Right cardiac atrium (tissue), 5 donors: ENCODE data around the gene CCDC85C. TPM values are rescaled to one million over a fixed set of nuclear protein-coding genes. Genes with fewer than 3 reads are reported as not detected.

Experiments used
- ATAC-seq, 2 donors: fragments of 200-7000 bp; cut with Tn5 transposase; one replicate each; pipeline versions ENCODE4 v1.8.0 to v1.9.1; 2020; ENCODE audit warnings: moderate library complexity in 2 of 2, mild to moderate bottlenecking in 1 of 2
- DNase-seq, 3 donors: peaks; one replicate each; pipeline ENCODE4 v3.0.0-alpha.2; 2020
- H3K27ac ChIP-seq: one replicate; pipeline ENCODE4 v1.5.1; 2013; ENCODE audit warnings: mild to moderate bottlenecking, low read length, control low read depth, moderate library complexity
- H3K27me3 ChIP-seq: one replicate; pipeline ENCODE4 v1.6.1; 2013; ENCODE audit not compliant: control insufficient read depth, insufficient read depth
- H3K4me1 ChIP-seq: one replicate; pipeline ENCODE4 v1.6.1; 2013; ENCODE audit warnings: low read length; ENCODE audit not compliant: control insufficient read depth, insufficient read depth
- H3K4me3 ChIP-seq: one replicate; pipeline ENCODE4 v1.5.1; 2013; ENCODE audit warnings: low read length, control low read depth
- H3K9me3 ChIP-seq: one replicate; pipeline ENCODE4 v1.6.1; 2013; ENCODE audit warnings: low read length; ENCODE audit not compliant: control insufficient read depth
- WGBS: extraction: QIAGEN DNeasy Blood & Tissue Kit; methylation state at CpG from one replicate; pipeline ENCODE4 v1.1.7; 2013; 5-methylcytosine and 5-hydroxymethylcytosine counted together
- intact Hi-C, 4 donors: fragments of 100-400 bp; cut with DNase I; formaldehyde crosslinking; loops; one replicate each; pipeline versions ENCODE4 v1.11.0 to v1.14.0; 2022 to 2023
- polyA plus RNA-seq: library from polyadenylated mRNA; stranded (reverse); fragments of 200-250 nt; gene quantifications from one replicate; pipeline ENCODE4 v1.2.3, GENCODE V29; 2013
- total RNA-seq, 4 donors: library from RNA; stranded (reverse); fragmentation: NEBNext Ultra II Directional; extraction: Animal tissue kit (Norgen Biotek cat#: 25700); gene quantifications; one replicate each; pipeline ENCODE4 v1.2.1, GENCODE V29; 2021
- donor health status: healthy with polysubstance abuse.
- donor health status: DM: no; HTN: yes; CAD: no.
- donor health status: DM: no; HTN: no; CAD: no.
- donor health status: DM: no; HTN: yes; CAD: no; lungs with severe emphysema.
- donor health status: DM: yes; HTN: yes; CAD: no.

The CCDC85C gene
- total and polyA plus RNA-seq, 5 donors = 21.0 to 31.5 (median 22.6) TPM

DNA sequence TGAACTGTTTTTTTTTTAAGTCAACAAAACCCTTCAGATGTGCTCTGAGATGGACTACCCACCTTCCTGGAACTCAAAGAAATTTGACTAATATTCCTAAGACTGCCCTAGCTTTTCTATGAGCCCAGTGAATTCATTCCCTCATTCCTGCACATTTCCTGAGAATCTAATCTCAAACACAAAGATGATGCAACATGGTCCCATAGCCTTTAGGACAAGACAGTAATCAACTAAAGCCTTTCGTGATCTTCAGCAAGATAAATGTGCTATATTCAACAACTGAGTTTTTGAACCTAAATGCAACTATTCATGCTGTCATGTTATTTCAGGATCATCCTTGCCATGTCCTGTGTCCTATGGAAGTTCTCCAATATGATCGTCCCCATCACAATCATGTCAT lies 128.3 kb downstream of the CCDC85C start:
- Histone ChIP-seq H3K4me1 (peaks cover 4% of the 10 kb centered on the region), H3K27ac (no peak overlapping the region), H3K27me3 (no peaks in the 10 kb centered on the region), H3K4me3 (no peak overlapping the region), H3K9me3 (no peaks in the 10 kb centered on the region)
- ATAC-seq (no peak), DNase-seq (no peak)
- WGBS = 85% methylated on average over 2 of the region's 2 CpGs
- intact Hi-C loops = no loop called here

DNA sequence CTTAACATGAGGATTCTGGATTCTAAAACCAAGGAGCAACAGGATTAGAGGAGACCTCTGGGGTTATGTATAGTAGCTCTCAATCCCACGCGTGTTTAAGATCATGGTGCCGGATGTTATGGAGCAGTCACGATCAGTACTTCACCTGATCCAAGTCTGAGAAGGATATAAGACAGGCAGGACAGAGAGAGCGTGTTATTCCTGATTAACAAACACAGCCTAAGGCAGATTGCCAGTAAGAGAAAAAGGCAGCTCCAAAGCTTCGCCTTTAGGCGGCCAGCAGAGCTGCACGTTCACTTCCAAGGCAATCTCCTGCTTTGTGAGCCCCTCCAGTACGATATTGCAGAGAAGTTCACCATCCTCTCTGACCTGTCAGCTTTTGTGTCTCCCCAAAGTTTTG lies 128.8 kb downstream of the CCDC85C start:
- intact Hi-C loops = no loop called here
- peak in 1 of 3 donors; percentile 32 for DNase-seq
- no peak overlapping the region for H3K4me3 ChIP-seq
- whole genome bisulfite sequencing = 42% methylated on average over 9 of the region's 9 CpGs
- peak; percentile 16 to 41 for ATAC-seq
- no peaks in the 10 kb centered on the region for H3K27me3 ChIP-seq
- peaks cover 4% of the 10 kb centered on the region for H3K4me1 ChIP-seq
- H3K27ac ChIP-seq = no peak overlapping the region
- no peaks in the 10 kb centered on the region for H3K9me3 ChIP-seq

DNA sequence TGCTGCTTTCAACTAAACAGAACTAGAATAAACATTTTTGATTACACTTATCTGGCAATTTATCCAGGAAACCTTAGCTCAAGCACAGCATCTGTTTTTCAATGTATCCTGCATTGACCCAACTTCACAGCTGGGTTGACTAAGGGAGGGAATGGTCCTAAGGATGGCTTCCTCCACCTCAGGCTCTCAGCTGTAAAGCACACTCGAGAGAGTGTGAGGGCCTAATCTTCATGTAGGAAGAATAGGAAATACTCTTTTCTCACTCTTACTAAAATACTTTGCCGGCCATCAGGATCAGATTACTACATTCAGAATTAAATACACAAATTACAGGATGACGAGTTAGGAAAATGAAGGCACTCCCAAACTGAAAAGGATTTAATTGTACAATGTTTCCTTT lies 130.5 kb downstream of the CCDC85C start:
- no peaks in the 10 kb centered on the region for H3K27me3 ChIP-seq
- no peak for DNase-seq
- 75% methylated on average over 3 of the region's 3 CpGs for WGBS
- ATAC-seq = no peak
- peaks cover 6% of the 10 kb centered on the region for H3K4me1 ChIP-seq
- H3K9me3 ChIP-seq = no peaks in the 10 kb centered on the region
- intact Hi-C loops = no loop called here
- H3K4me3 ChIP-seq = no peak overlapping the region
- no peak overlapping the region for H3K27ac ChIP-seq

DNA sequence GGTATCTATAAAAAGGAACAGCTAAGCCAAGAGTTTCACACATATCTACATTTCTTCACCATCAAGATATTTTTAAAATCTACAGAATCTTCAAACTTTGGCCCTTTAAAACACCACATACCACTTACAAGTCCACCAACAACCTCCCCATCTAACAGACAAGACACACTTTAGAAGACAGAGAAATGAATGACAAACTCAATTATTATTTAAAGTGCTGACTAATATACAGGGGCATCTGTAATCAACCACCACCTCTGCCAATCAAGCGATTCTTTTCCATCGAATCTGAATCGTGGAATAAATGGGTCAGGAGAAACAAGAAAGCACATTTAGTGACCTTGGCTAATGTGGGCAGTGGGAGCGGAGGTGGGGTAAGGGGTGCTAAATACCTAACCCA lies 131.1 kb downstream of the CCDC85C start:
- Histone ChIP-seq H3K4me3 (no peak overlapping the region), H3K9me3 (no peaks in the 10 kb centered on the region), H3K27me3 (no peaks in the 10 kb centered on the region), H3K27ac (no peak overlapping the region), H3K4me1 (peaks cover 8% of the 10 kb centered on the region)
- WGBS = 81% methylated on average over 4 of the region's 4 CpGs
- ATAC-seq (no peak), DNase-seq (no peak)
- intact Hi-C loops = no loop called here

DNA sequence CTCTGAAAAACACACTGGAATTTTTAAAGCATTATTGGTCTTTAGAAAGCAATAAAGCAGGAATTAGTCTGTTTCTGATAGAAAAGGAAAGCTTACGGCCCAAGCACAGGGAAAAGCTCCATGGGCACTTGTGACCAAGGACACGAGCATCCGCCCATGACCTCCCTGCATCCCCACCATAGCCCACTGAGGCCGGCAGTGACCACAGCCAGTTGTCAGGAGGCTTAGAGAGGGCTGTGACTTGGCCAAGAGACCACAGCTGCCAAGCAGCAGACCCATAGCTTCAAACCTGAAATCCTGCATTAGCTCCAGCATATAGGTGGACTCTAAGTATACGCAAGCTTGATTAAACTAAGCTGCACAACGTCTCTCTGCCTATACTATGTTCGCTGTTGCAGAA lies 132.3 kb downstream of the CCDC85C start:
- Histone ChIP-seq H3K4me3 (no peak overlapping the region), H3K4me1 (peaks cover 15% of the 10 kb centered on the region), H3K27me3 (no peaks in the 10 kb centered on the region), H3K9me3 (no peaks in the 10 kb centered on the region), H3K27ac (no peak overlapping the region)
- DNase-seq = no peak
- 90% methylated on average over 7 of the region's 7 CpGs for WGBS
- intact Hi-C loops = no loop called here
- no peak for ATAC-seq

DNA sequence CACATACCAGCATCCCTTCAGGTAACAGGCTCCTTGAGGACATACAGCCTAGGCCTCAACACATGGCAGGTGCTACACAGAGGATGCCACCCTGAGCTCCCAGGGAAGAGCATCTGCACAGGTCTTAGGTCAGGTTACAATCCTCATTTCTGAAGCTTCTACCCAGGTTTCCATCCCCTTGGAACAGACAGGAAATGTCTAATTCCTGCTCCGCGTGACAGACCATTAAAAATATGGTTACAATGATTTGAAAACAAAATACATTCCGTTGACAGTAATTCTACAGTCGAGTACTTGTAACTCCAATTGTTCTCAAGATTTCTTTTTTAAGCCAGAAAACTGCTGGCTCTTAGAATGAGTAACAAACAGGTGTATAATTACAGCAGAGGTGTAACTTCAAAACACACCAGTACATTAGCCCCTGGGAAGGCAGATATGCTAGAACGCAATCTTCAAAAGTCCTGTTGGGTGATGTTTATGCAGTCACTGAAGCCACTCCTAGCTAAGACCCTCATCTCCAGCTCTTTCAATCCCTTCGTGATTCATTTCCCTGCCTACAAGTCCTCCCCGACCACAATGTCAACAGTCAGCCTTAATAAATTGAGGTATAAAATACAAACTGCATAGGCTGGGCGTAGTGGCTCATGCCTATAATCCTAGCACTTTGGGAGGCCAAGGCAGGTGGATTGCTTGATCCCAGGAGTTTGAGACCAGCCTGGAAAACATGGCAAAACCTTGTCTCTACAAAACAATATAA lies 135.0 kb downstream of the CCDC85C start:
- no peaks in the 10 kb centered on the region for H3K9me3 ChIP-seq
- H3K4me3 ChIP-seq = no peak overlapping the region
- peaks cover 11% of the 10 kb centered on the region for H3K4me1 ChIP-seq
- intact Hi-C loops = no loop called here
- no peaks in the 10 kb centered on the region for H3K27me3 ChIP-seq
- no peak overlapping the region for H3K27ac ChIP-seq
- WGBS = 73% methylated on average over 8 of the region's 8 CpGs
- DNase-seq = no peak
- ATAC-seq = no peak

DNA sequence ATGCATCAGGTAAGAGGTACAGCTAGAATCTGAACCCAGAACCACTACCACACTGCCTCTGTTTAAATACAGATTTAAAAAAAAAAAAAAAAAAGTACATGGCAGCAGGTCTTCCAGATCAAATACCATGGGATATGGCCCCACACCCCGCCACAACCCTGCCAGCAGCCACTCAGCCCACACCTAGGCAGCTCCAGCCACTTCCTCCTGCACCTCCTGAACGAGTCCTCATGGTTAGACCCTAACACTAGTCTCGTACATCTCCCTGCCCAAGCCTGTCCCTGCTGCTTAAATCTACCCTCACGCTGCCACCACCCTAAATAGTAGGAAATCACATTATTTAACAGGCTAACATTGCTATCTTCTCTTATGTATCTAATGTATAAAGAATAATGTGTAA lies 135.9 kb downstream of the CCDC85C start:
- Histone ChIP-seq H3K27me3 (no peaks in the 10 kb centered on the region), H3K4me3 (no peak overlapping the region), H3K27ac (no peak overlapping the region), H3K4me1 (peaks cover 11% of the 10 kb centered on the region), H3K9me3 (no peaks in the 10 kb centered on the region)
- DNase-seq (no peak), ATAC-seq (peak; percentile 29 to 35)
- intact Hi-C loops = no loop called here
- 65% methylated on average over 4 of the region's 4 CpGs for WGBS

DNA sequence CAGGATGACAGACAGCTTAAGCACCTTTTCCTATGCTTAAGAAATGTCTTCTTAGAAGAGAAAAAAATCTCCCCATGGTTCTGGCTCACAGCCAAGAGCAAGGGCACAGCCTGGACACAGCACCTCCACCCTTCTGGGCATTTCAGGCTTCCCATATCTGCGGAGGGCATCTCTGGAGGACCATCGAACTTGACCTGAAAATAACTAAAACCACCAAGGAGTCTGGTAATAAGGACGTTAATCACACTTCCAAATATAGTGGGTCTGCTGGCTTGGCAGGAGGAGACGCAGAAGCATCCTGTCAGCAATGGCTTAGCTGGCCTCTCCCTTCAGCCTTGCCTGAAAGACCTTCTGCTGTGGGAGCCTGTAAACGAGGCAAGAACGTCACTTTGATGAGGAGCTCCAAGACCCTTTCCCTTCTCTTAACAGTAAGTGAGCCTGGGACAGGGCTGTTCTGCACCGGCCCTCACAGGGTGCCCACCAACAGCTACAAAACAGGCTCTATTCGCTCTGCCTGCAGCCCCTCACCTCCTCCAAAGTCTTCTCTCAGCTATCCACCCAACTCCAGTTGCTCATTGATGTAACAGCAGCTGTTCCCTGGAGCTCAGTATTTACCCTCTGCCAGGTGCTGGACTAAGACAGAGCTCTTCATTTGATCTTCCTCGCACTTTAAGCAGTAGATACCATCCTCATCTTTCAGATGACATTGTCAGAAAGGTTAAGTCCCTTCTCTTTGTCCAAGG lies 136.5 kb downstream of the CCDC85C start:
- H3K27ac ChIP-seq = no peak overlapping the region
- DNase-seq (no peak), ATAC-seq (peak; percentile 40 to 56)
- H3K4me1 ChIP-seq = peaks cover 11% of the 10 kb centered on the region
- H3K9me3 ChIP-seq = no peaks in the 10 kb centered on the region
- H3K27me3 ChIP-seq = no peaks in the 10 kb centered on the region
- H3K4me3 ChIP-seq = no peak overlapping the region
- intact Hi-C loops = no loop called here
- 45% methylated on average over 9 of the region's 9 CpGs for WGBS

DNA sequence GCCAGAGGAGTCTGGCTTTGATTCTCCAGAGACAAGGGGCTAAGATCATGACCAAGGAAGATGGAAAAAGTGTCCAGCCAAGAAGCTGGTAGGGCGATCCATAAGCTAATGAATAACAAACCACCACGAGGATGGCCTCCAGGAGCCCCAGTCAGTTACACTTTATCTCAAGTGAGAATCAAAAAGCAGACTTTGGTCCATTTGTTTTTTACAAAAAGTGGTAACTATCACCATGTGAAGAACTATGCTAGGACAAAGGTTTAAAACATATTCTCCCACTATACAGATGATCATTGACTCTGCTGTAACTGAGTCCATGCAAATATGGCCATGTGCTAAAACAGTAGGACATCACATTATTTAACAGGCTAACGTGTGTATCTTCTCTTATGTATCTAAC lies 137.2 kb downstream of the CCDC85C start:
- 89% methylated on average over 3 of the region's 3 CpGs for WGBS
- intact Hi-C loops = no loop called here
- Histone ChIP-seq H3K9me3 (no peaks in the 10 kb centered on the region), H3K4me1 (peaks cover 11% of the 10 kb centered on the region), H3K27me3 (no peaks in the 10 kb centered on the region), H3K4me3 (no peak overlapping the region), H3K27ac (no peak overlapping the region)
- ATAC-seq (no peak), DNase-seq (no peak)

DNA sequence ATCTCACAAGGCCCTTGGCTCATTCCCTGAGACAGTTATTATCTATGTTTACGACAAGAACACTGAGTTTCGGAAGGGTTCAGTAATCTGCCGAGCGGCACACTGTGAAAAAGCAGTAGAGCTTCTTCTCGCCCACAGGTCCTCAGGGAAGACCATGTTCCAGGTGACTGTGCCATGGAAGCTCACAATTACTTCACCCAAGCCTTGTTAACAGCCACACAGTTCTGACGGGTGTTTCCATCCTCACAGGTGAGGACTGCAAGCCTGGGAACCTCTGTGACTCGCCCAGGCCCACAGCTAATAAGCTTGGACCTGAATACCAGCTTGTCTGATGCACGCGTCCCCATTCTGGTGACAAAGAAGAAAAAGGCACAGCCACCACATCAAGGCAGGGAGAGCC lies 138.7 kb downstream of the CCDC85C start:
- no peaks in the 10 kb centered on the region for H3K27me3 ChIP-seq
- no peak overlapping the region for H3K27ac ChIP-seq
- H3K9me3 ChIP-seq = no peaks in the 10 kb centered on the region
- WGBS = 92% methylated on average over 9 of the region's 9 CpGs
- H3K4me1 ChIP-seq = peaks cover 11% of the 10 kb centered on the region
- intact Hi-C loops = no loop called here
- peak in 1 of 3 donors; percentile 30 for DNase-seq
- no peak for ATAC-seq
- H3K4me3 ChIP-seq = no peak overlapping the region

DNA sequence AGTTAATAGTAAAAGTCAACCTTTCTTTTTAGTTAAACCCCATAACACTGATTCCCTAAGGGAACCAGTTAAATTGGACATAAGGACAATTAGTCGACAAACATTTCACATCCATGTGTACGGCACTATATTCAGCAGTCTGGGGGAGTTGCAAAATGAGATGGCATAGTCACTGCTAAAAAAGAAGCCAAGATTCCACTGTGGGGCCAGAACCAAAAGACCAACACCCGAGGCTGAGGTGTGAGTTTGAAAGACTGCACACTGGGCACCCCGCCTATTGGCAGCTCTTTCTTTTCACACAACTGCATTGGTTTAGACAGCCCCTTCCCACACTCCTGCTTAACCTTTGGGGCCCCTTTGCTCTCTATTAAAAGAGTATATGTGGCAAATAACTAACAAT lies 140.0 kb downstream of the CCDC85C start:
- H3K27ac ChIP-seq = peak overlapping the region; percentile 2
- whole genome bisulfite sequencing = 74% methylated on average over 4 of the region's 4 CpGs
- H3K4me3 ChIP-seq = no peak overlapping the region
- H3K4me1 ChIP-seq = peaks cover 11% of the 10 kb centered on the region
- ATAC-seq (peak; percentile 6 to 34), DNase-seq (no peak)
- no peaks in the 10 kb centered on the region for H3K9me3 ChIP-seq
- intact Hi-C loops = no loop called here
- H3K27me3 ChIP-seq = no peaks in the 10 kb centered on the region
